Hepatocyte (in vitro differentiated cells): ENCODE data around the gene QARS1. TPM values are rescaled to one million over a fixed set of nuclear protein-coding genes. Genes with fewer than 3 reads are reported as not detected.

ENCODE experiments used
- DNase-seq: peaks from one replicate; pipeline ENCODE4 v3.0.0-alpha.2; 2016; ENCODE audit warnings: low spot score
- H2AFZ ChIP-seq: fragments of 200-600 bp; sonication (generic); 2 replicates; pipeline ENCODE4 v1.6.0; 2016; ENCODE audit warnings: antibody characterized with exemption, mild to moderate bottlenecking
- H3K27ac ChIP-seq: fragments of 200-600 bp; sonication (generic); 2 replicates; pipeline ENCODE4 v1.5.1; 2016; ENCODE audit warnings: mild to moderate bottlenecking
- H3K27me3 ChIP-seq: fragments of 200-600 bp; sonication (generic); 2 replicates; pipeline ENCODE4 v1.6.1; 2016
- H3K36me3 ChIP-seq: fragments of 200-600 bp; sonication (generic); replicated peaks from 2 replicates; pipeline ENCODE4 v1.5.1; 2016; ENCODE audit warnings: low read depth; ENCODE audit not compliant: insufficient read depth
- H3K4me1 ChIP-seq: fragments of 200-600 bp; sonication (generic); 2 replicates; pipeline ENCODE4 v1.5.1; 2016; ENCODE audit warnings: mild to moderate bottlenecking, moderate library complexity; ENCODE audit not compliant: insufficient read depth
- H3K4me2 ChIP-seq: fragments of 200-600 bp; sonication (generic); 2 replicates; pipeline ENCODE4 v1.6.0; 2016
- H3K4me3 ChIP-seq: fragments of 200-600 bp; sonication (generic); 2 replicates; pipeline ENCODE4 v1.5.1; 2016; ENCODE audit warnings: mild to moderate bottlenecking
- H3K79me2 ChIP-seq: fragments of 200-600 bp; sonication (generic); 2 replicates; pipeline ENCODE4 v1.6.0; 2017; ENCODE audit warnings: mild to moderate bottlenecking
- H3K9me2 ChIP-seq: fragments of 200-600 bp; sonication (generic); replicated peaks from 2 replicates; pipeline ENCODE4 v1.6.0; 2017; ENCODE audit warnings: mild to moderate bottlenecking; ENCODE audit not compliant: insufficient read depth
- H3K9me3 ChIP-seq: fragments of 200-600 bp; sonication (generic); 2 replicates; pipeline ENCODE4 v1.5.1; 2016; ENCODE audit warnings: low read depth, mild to moderate bottlenecking
- H4K20me1 ChIP-seq: fragments of 200-600 bp; sonication (generic); 2 replicates; pipeline ENCODE4 v1.6.0; 2016; ENCODE audit warnings: mild to moderate bottlenecking; ENCODE audit not compliant: insufficient read depth, poor library complexity, severe bottlenecking
- EZH2 ChIP-seq: fragments of 200-600 bp; sonication (generic); IDR thresholded peaks from 2 replicates; pipeline ENCODE4 v1.6.1; 2016; ENCODE audit warnings: antibody characterized with exemption, mild to moderate bottlenecking, borderline replicate concordance
- EZH2phosphoT487 ChIP-seq: fragments of 200-600 bp; sonication (generic); IDR thresholded peaks from one replicate; pipeline ENCODE4 v1.6.1; 2018; ENCODE audit warnings: antibody characterized with exemption, mild to moderate bottlenecking, low read depth, moderate library complexity; ENCODE audit not compliant: unreplicated experiment, severe bottlenecking
- WGBS: methylation state at CpG from one replicate; pipeline ENCODE4 v1.1.6; 2016; ENCODE audit warnings: low lambda C conversion rate; ENCODE audit errors: missing lambda C conversion rate; 5-methylcytosine and 5-hydroxymethylcytosine counted together
- polyA plus RNA-seq: library from polyadenylated mRNA; unstranded; fragments of >200 nt; fragmentation: Nextera tagmentation; extraction: Ambion mirVana; gene quantifications from 2 replicates; pipeline ENCODE4 v1.2.1, GENCODE V29; 2016
- total RNA-seq: library from RNA; depleted of rRNA; stranded (reverse); fragments of >200 nt; gene quantifications from 2 replicates; pipeline ENCODE4 v1.2.3, GENCODE V29; 2014
- TF ChIP-seq, protein P1 (sequence below): fragments of 200-600 bp; sonication (generic); IDR thresholded peaks from 2 replicates; pipeline ENCODE4 v1.5.1; 2016; ENCODE audit warnings: antibody characterized with exemption, mild to moderate bottlenecking; ENCODE audit not compliant: poor library complexity

QARS1 gene
- total and polyA plus RNA-seq, 2 experiments from 2014 or later = 104 to 206 TPM

- no peaks in the 10 kb centered on the region for H3K4me1 ChIP-seq
- H3K36me3 ChIP-seq = no peaks in the 10 kb centered on the region
- no peaks in the 10 kb centered on the region for H3K9me2 ChIP-seq
- H3K79me2 ChIP-seq = peaks cover 86% of the 10 kb centered on the region
- H3K9me3 ChIP-seq = no peaks in the 10 kb centered on the region
- H3K4me3 ChIP-seq = no peak overlapping the region
- H3K4me2 ChIP-seq = no peak overlapping the region
- TF ChIP-seq, protein P1, sequence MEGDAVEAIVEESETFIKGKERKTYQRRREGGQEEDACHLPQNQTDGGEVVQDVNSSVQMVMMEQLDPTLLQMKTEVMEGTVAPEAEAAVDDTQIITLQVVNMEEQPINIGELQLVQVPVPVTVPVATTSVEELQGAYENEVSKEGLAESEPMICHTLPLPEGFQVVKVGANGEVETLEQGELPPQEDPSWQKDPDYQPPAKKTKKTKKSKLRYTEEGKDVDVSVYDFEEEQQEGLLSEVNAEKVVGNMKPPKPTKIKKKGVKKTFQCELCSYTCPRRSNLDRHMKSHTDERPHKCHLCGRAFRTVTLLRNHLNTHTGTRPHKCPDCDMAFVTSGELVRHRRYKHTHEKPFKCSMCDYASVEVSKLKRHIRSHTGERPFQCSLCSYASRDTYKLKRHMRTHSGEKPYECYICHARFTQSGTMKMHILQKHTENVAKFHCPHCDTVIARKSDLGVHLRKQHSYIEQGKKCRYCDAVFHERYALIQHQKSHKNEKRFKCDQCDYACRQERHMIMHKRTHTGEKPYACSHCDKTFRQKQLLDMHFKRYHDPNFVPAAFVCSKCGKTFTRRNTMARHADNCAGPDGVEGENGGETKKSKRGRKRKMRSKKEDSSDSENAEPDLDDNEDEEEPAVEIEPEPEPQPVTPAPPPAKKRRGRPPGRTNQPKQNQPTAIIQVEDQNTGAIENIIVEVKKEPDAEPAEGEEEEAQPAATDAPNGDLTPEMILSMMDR = no peak
- TF ChIP-seq EZH2phosphoT487 (no peak), EZH2 (no peak)
- WGBS = 97% methylated on average over 4 of the region's 4 CpGs
- H4K20me1 ChIP-seq = peaks cover 36% of the 10 kb centered on the region
- H3K27ac ChIP-seq = no peak overlapping the region
- DNase-seq = no peak
- no peak overlapping the region for H2AFZ ChIP-seq
- no peaks in the 10 kb centered on the region for H3K27me3 ChIP-seq
Measured at GRCh38 chr3:49076646-49077045, 27.9 kb downstream of the QARS1 start.

GRCh38 chr3:49076116-49076515 is 28.4 kb downstream of the QARS1 start:
- H3K36me3 ChIP-seq = no peaks in the 10 kb centered on the region
- H3K27ac ChIP-seq = no peak overlapping the region
- H3K4me3 ChIP-seq = no peak overlapping the region
- no peak overlapping the region for H3K4me2 ChIP-seq
- no peak for TF ChIP-seq EZH2phosphoT487
- TF ChIP-seq, protein P1 = no peak
- TF ChIP-seq EZH2 = no peak
- no peaks in the 10 kb centered on the region for H3K27me3 ChIP-seq
- no peaks in the 10 kb centered on the region for H3K9me3 ChIP-seq
- no peak for DNase-seq
- peaks cover 86% of the 10 kb centered on the region for H3K79me2 ChIP-seq
- H2AFZ ChIP-seq = no peak overlapping the region
- WGBS = 97% methylated on average over 13 of the region's 13 CpGs
- H4K20me1 ChIP-seq = peaks cover 32% of the 10 kb centered on the region
- H3K4me1 ChIP-seq = no peaks in the 10 kb centered on the region
- no peaks in the 10 kb centered on the region for H3K9me2 ChIP-seq

GRCh38 chr3:49058011-49058410 is 46.5 kb downstream of the QARS1 start:
- WGBS = 83% methylated on average over 7 of the region's 7 CpGs
- Histone ChIP-seq H3K9me3 (no peaks in the 10 kb centered on the region), H2AFZ (no peak overlapping the region), H3K4me2 (no peak overlapping the region), H3K9me2 (no peaks in the 10 kb centered on the region), H4K20me1 (no peaks in the 10 kb centered on the region), H3K36me3 (no peaks in the 10 kb centered on the region), H3K27me3 (no peaks in the 10 kb centered on the region), H3K79me2 (peaks cover 17% of the 10 kb centered on the region), H3K27ac (no peak overlapping the region), H3K4me1 (no peaks in the 10 kb centered on the region), H3K4me3 (no peak overlapping the region)
- no peak for DNase-seq
- no peak for TF ChIP-seq EZH2
- TF ChIP-seq, protein P1 = no peak
- TF ChIP-seq EZH2phosphoT487 = no peak

DNA sequence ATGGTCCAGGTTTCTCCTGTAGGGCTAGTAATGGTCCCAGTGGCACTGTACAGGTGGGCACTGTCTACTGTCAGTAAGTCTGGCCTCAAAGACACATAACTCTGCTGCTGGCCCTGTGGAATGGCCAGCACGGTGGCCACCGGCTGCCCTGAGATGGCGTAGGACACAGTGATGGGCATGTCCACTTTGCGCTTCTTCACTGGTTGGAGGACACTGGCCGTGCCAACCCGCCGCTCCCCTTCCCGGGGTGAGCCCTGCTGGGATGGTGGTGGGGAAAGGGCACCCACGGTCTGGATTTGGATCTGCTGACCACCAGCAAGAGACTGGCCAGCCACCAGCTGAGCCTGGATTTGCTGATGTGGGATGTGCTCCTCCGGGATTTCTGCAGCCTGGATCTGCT is 47.3 kb downstream of the QARS1 start:
- H3K4me2 ChIP-seq = no peak overlapping the region
- DNase-seq = no peak
- H3K4me1 ChIP-seq = no peaks in the 10 kb centered on the region
- H4K20me1 ChIP-seq = no peaks in the 10 kb centered on the region
- H3K4me3 ChIP-seq = no peak overlapping the region
- H2AFZ ChIP-seq = no peak overlapping the region
- 97% methylated on average over 10 of the region's 10 CpGs for WGBS
- TF ChIP-seq, protein P1 = no peak
- TF ChIP-seq EZH2phosphoT487 = no peak
- TF ChIP-seq EZH2 = no peak
- H3K36me3 ChIP-seq = no peaks in the 10 kb centered on the region
- H3K79me2 ChIP-seq = peaks cover 17% of the 10 kb centered on the region
- H3K9me2 ChIP-seq = no peaks in the 10 kb centered on the region
- H3K27ac ChIP-seq = no peak overlapping the region
- no peaks in the 10 kb centered on the region for H3K27me3 ChIP-seq
- no peaks in the 10 kb centered on the region for H3K9me3 ChIP-seq
